ENCODE results near the gene KIAA1671.
"Not testable (repeated sequence)": the region's sequence is repeated elsewhere in the genome, so short reads cannot be mapped to it uniquely, and the experiment has no call there.

KIAA1671 gene

DNA sequence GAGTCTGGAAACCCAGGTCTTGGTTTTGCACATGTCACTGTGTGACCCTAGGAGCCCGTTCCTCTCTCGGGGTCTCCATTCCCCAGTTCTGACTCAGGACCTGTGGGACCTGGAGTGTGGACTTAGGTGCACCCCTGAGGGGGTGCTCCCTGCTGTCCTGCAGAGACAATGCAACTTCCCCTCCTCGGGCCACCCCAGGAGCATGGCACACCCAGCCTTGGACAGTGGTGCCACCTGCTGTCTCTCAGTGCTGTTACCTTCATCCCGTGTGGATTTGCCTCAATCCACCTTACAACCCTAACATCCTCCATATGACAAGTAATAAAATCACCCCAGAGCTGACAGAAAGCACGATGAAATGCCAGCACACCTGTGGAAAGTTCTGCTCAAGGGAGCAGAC lies 219.6 kb downstream of the KIAA1671 start:
- no peak for DNase-seq (ENCODE audit: low spot score)

DNA sequence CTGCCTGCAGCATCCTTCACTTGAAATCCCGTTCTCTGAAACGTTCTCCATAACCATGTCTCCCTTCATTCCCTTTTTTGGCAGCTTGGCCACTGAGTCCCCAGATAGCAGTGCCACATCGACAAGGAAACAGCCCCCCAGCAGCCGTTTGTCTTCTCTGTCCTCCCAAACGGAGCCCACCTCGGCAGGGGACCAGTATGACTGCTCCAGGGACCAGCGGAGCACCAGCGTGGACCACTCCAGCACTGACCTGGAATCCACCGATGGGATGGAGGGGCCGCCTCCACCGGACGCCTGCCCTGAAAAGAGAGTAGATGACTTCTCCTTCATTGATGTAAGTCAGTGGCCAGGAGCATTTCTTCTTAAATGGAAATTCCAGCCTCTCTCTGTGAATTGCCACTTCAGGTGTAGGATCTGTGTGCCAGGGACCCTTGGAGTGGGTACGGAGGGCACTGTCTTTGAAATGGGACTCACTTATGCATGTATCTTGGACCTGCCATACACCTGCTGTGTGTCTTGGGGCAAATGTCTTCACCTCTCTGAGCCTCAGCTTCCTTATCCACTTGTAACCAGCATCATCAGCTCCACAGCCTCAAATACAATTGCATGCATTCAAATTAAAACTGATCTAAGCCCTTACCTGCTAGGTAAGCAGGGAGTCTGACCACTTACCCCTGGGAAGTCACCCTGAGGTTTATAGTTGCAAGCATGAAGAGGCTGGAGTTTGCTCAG lies 221.8 kb downstream of the KIAA1671 start:
- DNase-seq (ENCODE audit: low spot score): no peak

DNA sequence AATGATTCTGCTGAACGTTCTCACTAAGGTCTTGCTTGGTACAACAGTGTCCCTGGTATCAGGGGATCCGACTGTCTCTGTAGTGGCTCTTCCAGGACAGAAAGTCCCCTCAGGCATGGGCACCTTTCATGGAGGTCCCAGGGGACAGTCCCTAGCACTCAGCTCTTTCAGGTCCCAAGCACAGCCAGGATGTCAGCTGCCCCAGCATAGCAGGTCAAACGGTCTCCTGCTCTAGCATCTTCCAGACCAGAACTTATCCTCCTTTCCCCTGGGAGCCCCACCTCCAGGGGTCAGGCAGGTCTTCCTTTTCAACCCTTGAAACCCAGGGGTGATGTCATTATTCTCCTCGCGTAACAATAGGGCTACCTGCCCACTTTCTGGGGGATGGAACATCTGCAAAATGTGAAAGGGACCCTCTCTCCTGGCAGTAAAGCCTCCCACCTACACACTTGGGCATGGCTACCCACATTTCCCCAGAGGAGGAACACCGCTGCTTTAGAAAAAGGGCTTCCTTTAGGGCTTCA lies 222.4 kb downstream of the KIAA1671 start:
- no peak for DNase-seq (ENCODE audit: low spot score)

DNA sequence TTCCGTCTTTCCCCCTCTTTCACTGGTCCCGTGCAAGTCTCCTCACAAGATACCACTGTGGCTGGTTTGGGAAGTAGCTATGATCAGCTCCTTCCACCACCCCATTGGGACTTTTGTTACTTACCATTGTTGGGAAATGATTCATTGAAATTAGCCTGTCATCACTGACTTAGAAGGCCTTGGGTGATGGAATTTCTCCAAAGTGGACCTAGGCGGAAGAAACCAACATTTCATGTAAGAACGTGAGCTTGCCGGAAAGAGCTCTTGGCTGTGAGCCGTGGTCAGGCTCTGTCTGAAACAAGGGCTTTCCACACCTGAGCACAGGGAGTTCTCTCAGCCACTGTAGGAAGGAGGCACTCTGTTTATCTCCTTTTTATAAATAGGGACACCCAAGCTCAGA lies 223.7 kb downstream of the KIAA1671 start:
- no peak for DNase-seq (ENCODE audit: low spot score)

DNA sequence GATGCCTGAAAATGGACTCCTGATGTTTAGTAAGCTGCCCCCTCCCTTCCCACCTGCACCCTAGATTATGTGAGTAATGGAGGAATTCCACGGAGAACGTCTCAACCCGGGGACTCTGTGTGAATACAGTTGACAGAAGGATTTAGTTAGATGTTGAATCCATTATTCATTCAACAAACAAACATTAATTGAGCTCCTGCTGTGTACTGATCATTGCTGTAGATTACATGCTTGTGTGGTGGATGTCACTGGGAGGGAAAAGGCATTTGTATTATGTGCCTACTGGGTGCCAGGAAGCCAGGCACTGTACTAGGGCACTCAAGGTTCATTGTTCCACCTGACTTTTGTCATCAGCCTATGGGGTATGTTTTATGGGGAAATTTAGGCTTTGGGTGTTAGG lies 224.3 kb downstream of the KIAA1671 start:
- DNase-seq (ENCODE audit: low spot score): no peak

DNA sequence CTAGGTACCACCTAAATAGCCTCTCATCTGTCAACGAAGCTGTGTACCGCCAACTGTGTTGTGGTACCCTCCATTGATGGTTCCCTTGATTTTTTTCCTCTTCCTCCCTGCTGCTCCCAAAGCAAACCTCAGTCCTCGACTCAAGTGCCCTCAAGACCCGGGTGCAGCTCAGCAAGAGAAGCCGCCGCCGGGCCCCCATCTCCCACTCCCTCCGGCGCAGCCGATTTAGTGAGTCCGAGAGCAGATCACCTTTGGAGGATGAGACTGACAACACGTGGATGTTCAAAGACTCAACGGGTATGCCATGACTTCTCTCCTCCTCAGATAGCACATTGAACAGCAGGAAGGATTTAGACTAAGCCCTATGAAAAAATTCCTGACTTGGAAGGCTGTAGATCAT lies 224.7 kb downstream of the KIAA1671 start:
- no peak for DNase-seq (ENCODE audit: low spot score)

DNA sequence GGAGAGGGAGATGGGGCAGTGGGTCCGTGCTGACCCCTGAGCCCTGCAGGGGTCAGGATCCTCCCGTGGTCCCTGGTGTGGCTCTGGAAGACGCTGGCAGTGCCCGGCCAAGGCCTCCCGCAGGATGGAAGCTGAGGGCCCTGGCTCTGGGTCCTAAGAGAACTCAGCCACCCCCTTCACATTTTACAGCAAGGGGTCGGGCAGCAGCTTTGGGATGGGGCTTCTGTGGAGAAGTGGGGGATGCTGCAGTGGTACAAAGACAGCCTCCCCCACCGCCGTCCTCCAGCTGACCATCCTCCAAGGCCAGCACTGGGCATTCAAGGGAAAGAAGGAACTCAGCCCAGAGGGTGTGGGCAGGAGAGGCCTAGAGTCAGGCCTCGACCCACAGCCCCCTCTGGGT lies 225.4 kb downstream of the KIAA1671 start:
- no peak for DNase-seq (ENCODE audit: low spot score)

DNA sequence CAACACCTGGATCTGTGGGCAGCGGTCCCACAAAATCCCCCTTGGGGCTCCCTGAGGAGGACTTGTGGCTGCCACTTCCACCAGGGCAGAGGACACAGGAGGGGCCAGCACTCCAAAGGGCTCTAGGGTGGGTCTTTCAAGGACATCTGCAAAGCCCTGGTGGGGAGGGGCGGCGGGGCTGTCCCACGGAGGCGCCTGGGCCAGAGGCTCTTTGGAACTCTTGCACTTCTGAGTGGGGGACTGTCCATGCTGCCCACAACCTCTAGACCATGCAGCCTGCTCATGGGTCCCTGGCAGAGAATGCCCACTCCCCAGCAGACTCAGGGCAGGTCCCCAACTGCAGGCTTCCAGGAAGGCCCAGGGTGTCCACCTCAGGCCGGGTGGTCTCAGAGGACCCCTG lies 225.8 kb downstream of the KIAA1671 start:
- DNase-seq (ENCODE audit: low spot score): not testable (repeated sequence)

DNA sequence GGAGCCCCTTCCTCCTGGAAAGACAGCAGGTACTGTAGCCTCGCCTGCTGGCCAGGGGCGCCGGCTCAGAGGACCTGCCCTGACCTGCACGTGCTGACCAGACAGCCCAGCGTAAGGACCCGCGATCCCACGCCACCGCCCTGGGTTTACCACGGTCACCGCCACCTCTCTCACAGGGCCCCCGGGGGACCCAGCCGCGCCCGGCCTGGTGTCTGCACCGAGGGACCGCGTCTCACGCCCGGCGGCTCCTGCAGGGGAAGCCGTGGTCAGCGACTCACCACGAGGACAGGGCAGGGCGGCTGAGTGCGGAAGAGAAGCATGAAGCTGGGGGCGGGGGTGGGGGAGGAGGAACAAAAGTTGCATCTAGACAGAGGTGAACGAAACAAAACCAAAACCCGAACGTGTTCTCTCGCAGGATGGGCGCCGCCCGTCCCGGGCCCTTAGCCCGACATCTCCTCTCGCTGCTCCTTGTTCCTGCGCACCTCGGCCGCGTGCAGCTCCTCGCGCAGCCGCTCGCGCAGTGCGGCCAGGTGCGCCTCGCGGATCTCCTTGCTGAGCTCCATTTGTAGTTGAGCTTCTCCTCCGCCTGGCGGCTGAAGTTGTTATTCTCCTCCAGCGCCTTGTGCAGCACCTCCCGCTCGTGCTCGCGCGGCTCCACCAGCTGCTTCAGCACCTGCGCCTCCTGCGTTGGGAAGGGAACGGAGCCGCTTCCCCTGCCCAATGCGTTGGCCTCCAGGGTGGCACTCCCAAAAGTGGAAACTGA lies 226.5 kb downstream of the KIAA1671 start:
- not testable (repeated sequence) for DNase-seq (ENCODE audit: low spot score)

DNA sequence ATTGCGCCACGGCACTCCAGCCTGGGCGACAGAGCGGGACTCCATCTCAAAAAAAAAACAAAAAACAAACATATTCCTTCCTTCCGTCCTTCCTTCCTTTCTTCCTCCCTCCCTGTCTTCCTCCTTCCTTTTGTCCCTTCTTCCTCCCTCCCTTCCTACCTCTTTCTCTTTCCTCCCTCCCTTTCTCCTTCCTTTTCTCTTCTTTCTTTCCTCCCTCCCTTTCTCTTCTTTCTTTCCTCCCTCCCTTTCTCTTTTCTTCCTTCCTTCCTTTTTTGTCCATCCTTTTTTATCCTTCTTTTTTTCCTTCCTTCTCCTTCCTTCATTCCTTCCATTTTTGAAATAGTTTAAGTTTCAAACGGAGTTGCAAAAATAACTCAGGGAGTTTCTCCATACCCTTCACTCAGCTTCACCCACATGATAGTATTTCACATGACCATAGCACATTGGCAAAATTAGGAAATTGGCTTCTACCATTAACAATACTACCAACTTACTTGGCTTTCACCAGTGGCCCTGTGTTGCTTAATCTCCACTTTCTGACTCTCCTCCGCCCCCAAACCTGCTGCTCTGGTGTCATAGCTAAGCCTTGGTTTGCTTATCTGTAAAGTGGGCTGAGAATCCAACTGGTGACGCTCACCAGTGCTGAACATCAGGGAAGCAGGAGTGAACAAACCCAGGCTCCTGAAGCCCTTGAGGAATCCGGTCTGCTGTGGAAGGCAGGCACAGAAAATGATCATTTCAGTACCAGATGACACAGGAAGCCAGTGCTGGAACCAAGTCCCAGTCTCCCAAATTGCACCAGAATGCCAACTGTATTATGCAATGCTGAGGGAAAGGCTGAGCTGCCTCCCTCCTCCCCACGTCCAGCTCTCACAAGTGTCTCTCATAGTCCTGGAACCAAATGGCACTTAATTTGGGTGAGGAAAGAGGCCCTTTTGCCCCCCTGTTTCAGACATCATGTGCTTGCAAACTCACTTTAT lies 229.9 kb downstream of the KIAA1671 start:
- no peak for DNase-seq (ENCODE audit: low spot score)

DNA sequence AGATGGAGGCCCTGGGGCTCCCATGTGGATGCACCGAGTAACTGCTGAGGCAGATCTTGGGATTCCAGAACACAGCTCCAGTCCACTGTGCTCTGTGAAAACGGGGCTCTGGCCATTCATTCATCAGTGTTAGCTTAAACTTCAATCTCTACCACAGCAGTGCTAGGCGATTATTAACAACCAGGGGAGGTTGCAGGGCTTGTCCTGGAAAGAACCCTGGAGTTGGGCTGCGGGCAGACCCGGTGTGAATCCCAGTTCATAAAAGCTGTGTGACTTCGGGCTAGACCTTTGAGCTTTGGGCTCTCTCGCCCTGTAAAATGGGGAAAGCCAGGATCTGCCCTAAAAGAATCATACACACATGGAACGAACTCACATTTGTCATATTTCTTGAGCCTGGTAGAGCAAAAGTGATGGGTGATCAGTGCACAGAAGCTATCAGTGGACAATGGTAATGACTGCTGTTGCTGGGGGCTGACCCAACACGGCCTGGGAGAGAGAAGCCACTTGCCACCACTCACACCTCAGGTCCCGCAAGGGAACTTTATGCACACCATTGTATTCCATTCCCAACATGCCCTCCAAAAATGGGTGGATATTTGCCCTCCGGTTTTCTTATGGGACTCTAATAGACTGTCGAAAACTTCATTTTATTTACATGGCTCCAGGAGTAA lies 231.6 kb downstream of the KIAA1671 start:
- no peak for DNase-seq (ENCODE audit: low spot score)

DNA sequence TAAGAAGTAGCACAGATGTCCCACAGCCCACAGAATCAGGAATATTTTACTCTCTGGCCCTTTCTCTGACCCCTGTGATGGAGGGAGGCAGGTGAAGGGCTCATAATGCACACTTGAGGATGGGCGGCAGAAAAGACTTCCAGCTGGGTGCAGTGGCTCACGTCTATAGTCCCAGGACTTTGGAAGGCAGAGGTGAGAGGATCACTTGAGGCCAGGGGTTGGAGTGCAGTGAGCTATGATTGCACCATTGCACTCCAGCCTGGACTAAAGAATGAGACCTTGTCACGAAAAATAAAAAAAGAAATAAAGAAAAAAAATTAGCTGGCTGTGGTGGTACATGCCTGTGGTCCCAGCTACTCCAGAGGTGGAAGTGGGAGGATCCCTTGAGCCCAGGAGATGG lies 233.6 kb downstream of the KIAA1671 start:
- DNase-seq (ENCODE audit: low spot score): no peak

DNA sequence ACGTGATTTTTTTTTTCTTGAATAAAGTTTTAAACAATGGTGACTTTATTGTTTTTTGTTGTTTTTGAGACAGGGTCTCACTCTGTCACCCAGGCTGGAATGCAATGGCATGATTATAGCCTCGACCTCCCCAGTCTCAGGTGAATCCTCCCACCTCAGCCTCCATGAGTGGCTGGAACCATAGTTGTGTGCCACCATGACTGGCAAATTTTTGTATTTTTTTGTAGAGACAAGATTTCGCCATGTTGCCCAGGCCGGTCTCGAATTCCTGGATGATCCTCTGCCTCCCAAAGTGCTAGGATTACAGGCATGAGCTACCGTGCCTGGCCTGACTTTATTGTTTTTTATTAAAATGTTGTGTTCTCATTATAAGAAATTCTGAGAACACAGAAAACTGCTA lies 235.0 kb downstream of the KIAA1671 start:
- DNase-seq (ENCODE audit: low spot score): no peak

DNA sequence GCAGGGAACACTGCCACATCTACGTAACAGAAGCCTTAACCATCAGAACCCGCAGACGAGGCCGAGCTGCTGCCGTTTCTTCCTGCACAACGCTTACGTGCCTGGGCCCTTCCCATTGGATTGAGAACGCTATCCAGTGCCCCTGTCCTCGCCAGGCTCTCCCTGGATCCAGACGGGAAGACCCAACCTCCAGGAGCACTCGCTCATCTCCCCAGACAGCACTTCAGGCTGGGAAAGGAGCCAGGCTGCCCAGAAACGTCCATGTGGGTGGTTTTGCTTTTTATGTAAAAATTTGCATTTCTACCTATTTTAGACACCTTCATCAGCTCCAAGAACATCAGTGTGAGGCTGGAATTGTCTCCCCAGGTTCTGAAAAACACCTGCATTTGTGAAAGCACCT lies 239.9 kb downstream of the KIAA1671 start:
- DNase-seq (ENCODE audit: low spot score): no peak

DNA sequence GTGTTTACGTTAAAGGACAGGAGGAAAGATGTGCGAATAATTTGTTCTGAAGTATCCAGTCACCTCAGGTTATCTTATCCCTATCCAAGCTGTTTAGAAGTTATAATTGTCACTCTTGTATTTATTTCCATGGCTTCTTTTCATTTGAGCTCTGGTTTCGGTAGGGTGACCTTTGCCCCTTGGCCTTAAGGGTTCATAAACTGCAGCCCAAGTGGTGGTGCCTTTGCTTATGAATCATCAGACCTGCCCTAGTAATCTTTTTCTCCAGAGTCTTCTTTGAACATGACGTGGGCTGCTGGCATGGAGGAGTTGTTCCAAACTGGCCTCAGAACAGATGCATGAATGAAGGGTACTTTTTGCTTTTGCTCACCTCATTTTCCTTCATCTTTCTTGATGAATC lies 240.6 kb downstream of the KIAA1671 start:
- DNase-seq (ENCODE audit: low spot score): no peak

DNA sequence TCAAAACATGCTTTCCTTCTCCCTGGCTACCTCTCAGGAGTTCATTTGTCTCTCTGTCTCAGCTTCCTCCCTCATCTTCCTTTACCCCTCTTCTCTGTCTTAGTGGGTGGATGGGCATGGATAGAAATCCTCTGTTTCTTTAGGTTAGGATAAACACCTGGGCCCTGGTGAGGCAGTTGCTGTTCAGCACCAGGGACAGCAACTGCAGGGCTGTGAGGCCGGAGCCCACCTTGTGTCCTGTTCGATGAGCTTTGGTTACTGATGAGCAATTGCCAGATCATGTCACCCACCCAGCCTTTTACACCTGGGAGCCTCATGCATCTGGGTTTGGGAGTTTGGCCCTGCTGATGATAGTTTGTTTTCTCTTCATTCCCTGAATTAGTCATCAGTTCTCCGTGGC lies 241.0 kb downstream of the KIAA1671 start:
- no peak for DNase-seq (ENCODE audit: low spot score)

DNA sequence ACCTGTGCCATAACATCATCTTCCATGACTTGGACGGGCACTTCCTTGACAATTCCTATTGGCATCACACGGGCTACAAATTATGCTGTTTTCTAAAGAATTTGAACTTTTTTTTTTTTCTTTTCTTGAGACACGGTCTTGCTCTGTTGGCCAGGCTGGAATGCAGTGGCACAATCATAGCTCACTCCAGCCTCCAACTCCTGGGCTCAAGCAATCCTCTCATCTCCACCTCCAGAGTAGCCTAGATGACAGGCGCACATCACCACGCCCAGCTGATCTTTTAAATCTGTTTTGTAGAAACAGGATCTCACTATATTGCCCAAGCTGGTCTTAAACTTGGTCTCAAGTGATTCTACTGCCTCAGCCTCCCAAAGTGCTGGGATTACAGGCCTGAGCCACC lies 243.8 kb downstream of the KIAA1671 start:
- DNase-seq (ENCODE audit: low spot score): no peak

DNA sequence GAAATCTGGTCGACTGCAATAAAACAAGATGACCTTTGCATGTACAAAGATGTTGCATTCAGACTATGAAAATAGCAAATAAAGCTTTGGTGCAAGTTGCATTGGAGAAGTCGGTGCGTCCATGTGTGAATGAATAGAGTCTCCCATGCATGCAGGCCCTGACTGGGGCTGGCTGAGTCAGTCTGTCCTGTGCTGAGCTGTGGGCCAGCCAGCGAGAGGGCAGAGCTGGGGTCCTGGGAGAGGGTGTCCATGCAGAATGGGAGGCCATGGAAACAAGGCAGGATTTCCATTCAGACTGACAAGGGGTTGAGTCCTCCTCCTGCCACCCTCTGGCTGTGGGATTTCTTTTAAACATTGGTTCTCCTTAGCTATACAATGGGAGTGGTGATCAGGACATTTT lies 244.8 kb downstream of the KIAA1671 start:
- no peak for DNase-seq (ENCODE audit: low spot score)

DNA sequence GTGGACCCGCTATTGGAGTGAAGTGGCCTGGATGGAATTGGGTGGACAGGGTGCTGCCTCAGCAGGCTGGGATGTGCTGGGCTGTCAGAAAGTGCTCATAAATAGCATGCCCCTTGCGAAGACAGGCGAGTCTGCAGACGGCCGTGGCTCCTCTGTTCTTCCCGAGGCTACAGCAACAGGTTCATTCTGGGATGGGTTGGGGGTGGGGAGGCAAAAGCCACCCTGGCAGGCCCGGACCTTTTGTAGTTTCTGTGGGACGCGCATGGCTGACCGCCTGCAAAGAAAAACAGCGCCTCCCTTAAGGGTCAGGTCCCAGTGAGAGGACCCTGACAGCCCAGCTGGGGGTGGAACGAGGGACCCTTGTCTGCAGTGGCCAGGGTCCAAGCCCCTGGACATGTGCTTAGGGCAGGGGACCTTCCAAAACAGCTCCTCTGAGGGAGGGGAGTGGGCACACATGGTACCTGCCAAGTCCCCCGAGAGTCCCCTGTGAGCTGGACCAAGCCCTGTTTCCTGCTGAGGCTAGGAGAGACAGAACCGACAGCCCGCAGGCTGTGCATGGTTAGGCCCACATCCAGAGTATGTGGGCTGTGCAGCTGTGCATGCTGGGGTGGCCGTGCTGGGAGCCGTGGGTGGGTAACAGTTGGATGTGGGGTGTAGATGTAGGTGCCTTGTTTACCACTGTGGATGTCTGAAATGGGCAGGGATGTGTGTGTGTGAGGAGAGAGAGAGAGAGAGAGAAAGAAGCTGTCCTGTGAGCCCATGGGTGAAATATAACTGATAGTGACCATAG lies 247.4 kb downstream of the KIAA1671 start, which contains the start of gene CRYBB3:
TSS of gene CRYBB3 (plus strand) at position 128 of the 790 bp plus-strand sequence. CDS start 1,539 bp downstream, outside the sequence.
- no peak for DNase-seq (ENCODE audit: low spot score)

DNA sequence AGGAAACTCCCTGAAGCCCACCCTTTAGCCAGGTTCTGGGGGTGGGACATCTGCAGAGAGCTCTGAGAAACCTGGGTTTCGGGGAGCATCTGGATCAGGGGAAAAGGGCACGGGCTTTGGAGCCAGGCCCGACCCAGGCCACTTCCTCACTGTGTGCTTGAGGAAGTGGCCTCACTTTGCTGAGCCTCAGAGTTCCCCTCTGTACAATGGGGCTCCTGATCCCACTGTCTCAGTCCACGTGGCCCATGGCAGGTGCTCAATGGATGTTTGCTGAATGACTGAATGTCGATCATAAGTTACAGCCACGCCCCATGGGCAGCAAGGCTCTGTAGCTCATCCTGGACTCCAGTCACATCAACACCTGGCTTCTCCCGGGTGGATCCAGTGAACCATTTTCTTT lies 248.5 kb downstream of the KIAA1671 start:
- no peak for DNase-seq (ENCODE audit: low spot score)

Measured in AG08395 (cell line).